Measurements from ENCODE around the gene SMCP. TPM values are rescaled to one million over a fixed set of nuclear protein-coding genes. Genes with fewer than 3 reads are reported as not detected.

SMCP gene
- total and polyA plus RNA-seq, 2 of the 13 experiments (the other 11 are each of a cell fraction or from before 2014, with no cell fraction given): not detected

DNA sequence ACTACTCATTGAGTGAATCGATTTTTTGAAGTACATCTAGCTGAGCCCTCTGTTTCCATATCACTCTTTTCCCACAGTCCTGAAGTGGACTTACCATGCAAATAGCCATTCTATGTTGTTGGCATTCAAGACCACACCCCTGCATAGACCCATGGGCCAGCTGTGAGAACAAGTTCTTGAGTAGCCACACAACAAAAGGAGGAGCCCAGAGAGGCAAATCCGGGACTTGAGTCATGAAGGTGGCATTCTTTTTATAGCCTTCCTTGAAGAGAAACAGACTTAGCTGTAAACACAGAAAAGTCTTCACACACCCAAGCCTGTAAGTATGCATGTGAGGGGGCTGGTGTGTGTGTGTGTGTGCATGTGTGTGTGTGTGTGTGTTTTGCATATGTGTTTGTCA is 55.1 kb downstream of the SMCP start:
- FAIRE-seq (no peak), ATAC-seq (no peak), DNase-seq (ENCODE audit: low spot score) (no peak)
- ChIA-PET CTCF (ENCODE audit: low intra/inter-chr PET ratio, low total read pairs) (no interaction called here), POLR2A (no interaction called here)
- Histone ChIP-seq H3K79me2 (ENCODE audit: insufficient read depth, low read length) (no peaks in the 10 kb centered on the region), H3K4me3 (replicated peaks in 1 of 3; ENCODE audit: insufficient read depth in 1 of 3, low read depth in 2 of 3, low read length in 3 of 3) (no peak overlapping the region), H4K20me1 (ENCODE audit: insufficient read depth, low read length) (no peaks in the 10 kb centered on the region), H3K27me3 (ENCODE audit: control insufficient read depth in 1 of 2, insufficient read depth in 2 of 2, low read length in 2 of 2) (no peaks in the 10 kb centered on the region), H3K27ac (ENCODE audit: extremely low read length, insufficient read depth, low read length) (no peak overlapping the region), H3K4me1 (ENCODE audit: insufficient read depth, low read length) (peaks cover 6% of the 10 kb centered on the region), H3K9me3 (ENCODE audit: low read length) (no peaks in the 10 kb centered on the region), H2AFZ (ENCODE audit: low read length) (no peak overlapping the region), H3K9ac (ENCODE audit: insufficient read depth, low read depth, low read length) (no peak overlapping the region), H3K4me2 (ENCODE audit: low read depth, low read length) (no peak overlapping the region), H3K36me3 (replicated peaks in 1 of 2; ENCODE audit: control insufficient read depth in 1 of 2, insufficient read depth in 2 of 2, low read length in 2 of 2) (no peaks in the 10 kb centered on the region)
- in situ Hi-C loops (cut with HindIII; ENCODE audit: extremely low pct_ligation_motif_present, low pct_unique_long_range_greater_than_20kb): no loop called here
- no TSS peak for BruUV-seq (replicated peaks)
- 0% methylated on average over 2 of the region's 2 CpGs for WGBS (ENCODE audit: low lambda C conversion rate)
- intact Hi-C loops (cut with micrococcal nuclease; ENCODE audit: unreplicated experiment): no loop called here
- TF ChIP-seq SMC3 (IDR thresholded peaks at IDR 0.05; ENCODE audit: low read length) (no peak), TCF7L2 (IDR thresholded peaks at IDR 0.05; ENCODE audit: low read depth, low read length) (no peak), ZEB1 (IDR thresholded peaks at IDR 0.05; ENCODE audit: insufficient replicate concordance, low read depth) (no peak), FOSL2 (CRISPR knock-in tag; IDR thresholded peaks at IDR 0.05) (no peak), BCL6 (CRISPR knock-in tag; IDR thresholded peaks at IDR 0.05) (no peak), NFATC3 (CRISPR knock-in tag; IDR thresholded peaks at IDR 0.05) (no peak), ZBTB40 (IDR thresholded peaks at IDR 0.05) (no peak), ZBTB40 (CRISPR knock-in tag; IDR thresholded peaks at IDR 0.05) (no peak), SMARCC2 (IDR thresholded peaks at IDR 0.05) (no peak), ZNF577 (CRISPR knock-in tag; IDR thresholded peaks at IDR 0.05; ENCODE audit: borderline replicate concordance, low read depth) (no peak), MTF2 (CRISPR knock-in tag; IDR thresholded peaks at IDR 0.05; ENCODE audit: borderline replicate concordance) (no peak), BHLHE40 (IDR thresholded peaks at IDR 0.05; ENCODE audit: low read length) (no peak), MIER3 (CRISPR knock-in tag; IDR thresholded peaks at IDR 0.05; ENCODE audit: borderline replicate concordance) (no peak), SUZ12 (IDR thresholded peaks at IDR 0.05; ENCODE audit: low read depth, low read length) (no peak), KLF13 (CRISPR knock-in tag; IDR thresholded peaks at IDR 0.05) (no peak), PHF20 (CRISPR knock-in tag; IDR thresholded peaks at IDR 0.05) (no peak)
- TF ChIP-seq, protein P1, sequence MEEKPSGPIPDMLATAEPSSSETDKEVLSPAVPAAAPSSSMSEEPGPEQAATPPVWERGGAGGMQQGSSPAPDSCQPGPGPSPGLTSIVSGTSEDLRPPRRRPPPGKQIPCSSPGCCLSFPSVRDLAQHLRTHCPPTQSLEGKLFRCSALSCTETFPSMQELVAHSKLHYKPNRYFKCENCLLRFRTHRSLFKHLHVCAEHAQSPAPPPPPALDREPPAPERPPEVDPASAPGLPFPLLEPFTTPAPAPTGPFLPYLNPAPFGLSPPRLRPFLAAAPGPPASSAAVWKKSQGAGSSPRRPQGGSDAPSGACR (CRISPR knock-in tag; IDR thresholded peaks at IDR 0.05): no peak

All from HepG2 (cell line).